G401.6 (cell line): ENCODE results near the gene SCG5.

Source experiments
- FAIRE-seq: peaks from 2 replicates; lab custom pipeline; 2012; peaks lifted over from hg19 to GRCh38; lab: Jason Lieb, UNC

The SCG5 gene

GRCh38 chr15:32659340-32660155 lies 18.0 kb downstream of the SCG5 start:
- no peak for FAIRE-seq

GRCh38 chr15:32663671-32664070 lies 22.2 kb downstream of the SCG5 start:
- no peak for FAIRE-seq

GRCh38 chr15:32664796-32665195 lies 23.3 kb downstream of the SCG5 start:
- no peak for FAIRE-seq

DNA sequence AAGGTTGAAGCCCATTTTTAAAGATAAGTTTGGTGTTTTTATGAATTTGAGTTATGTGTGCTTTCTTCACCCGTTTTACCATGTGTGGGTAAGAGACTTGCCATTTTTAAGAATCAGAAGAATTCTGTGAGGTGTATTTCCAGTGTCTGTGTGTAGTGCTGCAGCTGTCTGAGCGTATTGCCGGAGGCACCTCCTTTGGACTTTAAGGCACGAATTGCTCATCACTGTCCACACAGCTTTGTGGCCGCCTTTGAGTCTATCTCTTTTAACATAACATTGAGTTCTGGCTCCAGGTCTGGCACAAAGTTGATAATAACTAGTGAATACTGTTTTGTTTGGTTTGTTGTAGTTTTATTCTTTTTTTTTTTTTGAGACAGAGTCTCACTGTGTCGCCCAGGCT lies 25.8 kb downstream of the SCG5 start:
- FAIRE-seq: no peak

DNA sequence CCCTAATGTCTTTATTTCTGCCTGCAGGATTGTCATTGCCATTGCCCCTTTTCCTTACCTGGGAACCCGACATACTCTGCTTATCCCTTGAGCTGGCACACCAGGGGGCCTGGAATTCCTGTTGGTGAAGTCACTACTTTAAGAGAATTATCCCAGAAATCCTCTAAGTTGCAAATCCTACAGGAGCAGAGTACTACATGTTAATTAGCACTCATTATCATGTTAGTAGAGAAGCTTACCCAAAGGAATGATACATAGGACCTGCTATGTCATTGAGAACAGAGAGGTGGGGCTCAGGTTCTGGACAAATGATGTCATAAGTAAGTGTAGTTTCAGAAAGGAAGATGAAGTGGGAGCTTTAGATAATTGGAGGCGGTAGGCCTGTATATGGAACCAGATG lies 27.4 kb downstream of the SCG5 start:
- no peak for FAIRE-seq

GRCh38 chr15:32669896-32670611 lies 28.5 kb downstream of the SCG5 start:
- FAIRE-seq: no peak

DNA sequence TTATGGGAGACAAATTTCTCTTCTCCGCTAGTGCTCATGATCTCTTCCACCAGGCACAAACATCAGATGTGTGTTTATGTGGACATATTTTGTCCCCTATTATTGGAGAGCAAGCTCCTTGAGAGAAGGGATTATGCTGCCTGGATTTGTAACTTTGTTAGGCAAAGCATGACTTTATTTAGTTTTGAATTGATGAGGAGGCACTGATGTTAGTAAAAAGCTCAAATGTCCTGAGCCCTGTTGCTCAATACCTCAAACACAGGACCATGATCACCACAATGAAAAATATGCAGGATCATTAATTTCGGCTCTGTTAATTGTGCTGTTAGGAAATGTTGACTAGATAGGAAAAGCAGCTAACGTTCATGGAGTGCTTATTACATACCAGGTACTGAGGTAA lies 29.1 kb downstream of the SCG5 start:
- FAIRE-seq: no peak

- no peak for FAIRE-seq
Measured at GRCh38 chr15:32671339-32672325, 30.1 kb downstream of the SCG5 start.

- no peak for FAIRE-seq
Measured at GRCh38 chr15:32674681-32675080, 33.2 kb downstream of the SCG5 start.

GRCh38 chr15:32675466-32675865 lies 34.0 kb downstream of the SCG5 start:
- no peak for FAIRE-seq

DNA sequence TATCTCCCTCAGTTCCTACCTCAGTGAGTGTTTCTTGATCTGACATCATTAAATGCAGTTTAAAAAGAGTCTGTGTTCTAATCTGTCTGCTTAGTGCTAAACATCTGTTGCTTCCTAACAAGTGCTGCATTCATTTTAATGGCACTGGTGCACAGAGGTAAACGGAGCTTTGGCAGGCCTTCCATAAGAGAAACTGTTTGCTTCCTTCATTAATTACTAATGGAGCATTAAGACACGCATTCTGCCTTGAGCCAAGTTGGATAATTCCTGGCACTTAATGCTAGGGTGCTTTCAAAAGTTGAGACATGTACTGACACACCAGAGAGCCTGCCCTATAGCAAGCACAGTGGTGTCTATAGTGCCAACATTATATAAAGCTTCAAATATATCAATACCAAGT lies 34.7 kb downstream of the SCG5 start:
- FAIRE-seq: no peak

DNA sequence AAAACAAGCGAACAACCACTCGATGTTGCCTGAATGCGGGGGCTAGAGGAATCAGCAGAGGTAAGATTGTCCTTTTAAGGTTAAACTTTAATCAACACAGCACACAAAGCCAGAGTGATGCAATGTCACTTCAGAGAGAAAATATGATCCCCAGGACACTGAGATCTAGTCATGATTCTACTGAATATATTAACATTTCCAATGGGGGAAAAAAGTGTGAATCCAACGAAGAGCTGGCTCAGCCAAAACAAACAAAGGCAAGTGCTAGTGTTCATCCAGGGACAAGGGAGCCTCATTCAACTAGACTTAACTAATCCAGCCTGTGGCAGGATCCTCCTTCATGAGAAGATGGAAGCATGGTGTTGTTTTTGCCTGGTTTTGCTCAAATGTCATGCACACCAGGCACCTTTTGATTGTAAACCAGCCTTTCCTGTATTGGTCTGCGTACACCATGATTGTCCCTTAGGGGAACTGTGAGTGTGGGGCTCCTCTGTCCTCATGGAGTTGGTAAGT lies 35.8 kb downstream of the SCG5 start:
- no peak for FAIRE-seq

DNA sequence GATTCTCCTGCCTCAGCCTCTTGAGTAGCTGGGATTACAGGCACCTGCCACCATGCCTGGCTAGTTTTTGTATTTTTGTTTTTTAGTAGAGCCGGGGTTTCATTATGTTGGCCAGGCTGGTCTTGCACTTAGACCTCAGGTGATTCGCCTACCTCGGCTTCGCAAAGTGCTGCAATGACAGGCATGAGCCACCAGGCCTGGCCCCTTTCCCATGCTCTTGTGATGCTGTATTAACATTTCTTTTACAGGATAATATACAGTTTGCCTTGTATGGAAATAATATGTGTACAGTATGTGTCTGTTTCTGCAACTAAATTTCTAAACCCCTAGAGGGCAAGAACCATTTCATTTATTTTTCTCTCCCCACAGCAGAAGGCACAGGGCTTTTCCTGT lies 37.8 kb downstream of the SCG5 start:
- no peak for FAIRE-seq

GRCh38 chr15:32682569-32682968 lies 41.1 kb downstream of the SCG5 start:
- FAIRE-seq: no peak

GRCh38 chr15:32682977-32683630 lies 41.6 kb downstream of the SCG5 start:
- no peak for FAIRE-seq

DNA sequence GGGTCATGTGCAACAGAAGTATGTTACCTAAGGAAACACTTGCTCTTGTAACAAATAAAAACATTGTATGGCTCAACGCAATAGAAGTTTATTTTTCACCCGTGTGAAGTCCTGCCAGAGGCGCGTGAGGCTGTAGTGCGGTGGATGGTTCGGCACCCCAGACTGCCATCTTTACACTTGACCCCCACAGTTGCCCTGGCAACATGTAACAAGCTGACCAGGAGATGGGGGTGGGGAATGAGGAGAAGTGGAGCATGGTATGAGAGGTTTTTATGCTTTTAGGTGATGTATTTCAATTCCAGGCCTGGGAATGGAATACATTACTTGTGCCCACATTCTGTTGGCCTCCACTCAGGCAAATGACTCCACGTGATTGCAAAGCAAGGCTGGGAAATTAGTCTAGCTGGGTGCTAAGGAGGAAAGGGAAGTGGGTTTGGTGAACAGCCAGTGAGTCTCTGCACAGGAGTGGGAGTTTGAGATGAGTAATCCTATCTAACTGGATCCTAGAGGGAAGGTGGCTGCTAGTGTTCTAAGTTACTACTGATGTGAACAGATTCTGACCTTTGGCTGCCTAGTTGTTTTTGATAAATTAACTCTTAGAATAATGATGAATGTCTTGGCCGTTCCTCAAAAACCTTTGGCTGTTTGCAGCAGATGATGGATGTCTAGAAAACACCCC lies 42.5 kb downstream of the SCG5 start:
- no peak for FAIRE-seq

GRCh38 chr15:32685576-32685975 lies 44.1 kb downstream of the SCG5 start:
- no peak for FAIRE-seq

DNA sequence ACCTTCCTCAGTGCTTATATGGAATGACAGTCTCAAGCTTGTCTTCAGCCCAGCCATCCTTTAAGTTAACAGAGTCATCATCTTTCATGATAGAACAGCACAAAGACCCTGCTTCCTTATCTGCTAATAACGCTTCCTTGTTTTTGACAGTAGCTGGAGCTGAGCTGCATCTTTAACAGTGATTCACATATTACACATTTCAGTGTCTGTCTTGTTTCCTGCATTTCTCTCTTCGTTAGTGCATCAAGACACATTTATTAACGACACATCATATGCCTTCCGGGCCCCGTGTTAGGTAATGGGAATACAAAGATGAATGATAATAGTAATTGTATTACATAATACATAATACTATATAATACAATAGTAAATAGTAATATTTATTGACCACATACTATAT lies 46.0 kb downstream of the SCG5 start:
- FAIRE-seq: no peak

DNA sequence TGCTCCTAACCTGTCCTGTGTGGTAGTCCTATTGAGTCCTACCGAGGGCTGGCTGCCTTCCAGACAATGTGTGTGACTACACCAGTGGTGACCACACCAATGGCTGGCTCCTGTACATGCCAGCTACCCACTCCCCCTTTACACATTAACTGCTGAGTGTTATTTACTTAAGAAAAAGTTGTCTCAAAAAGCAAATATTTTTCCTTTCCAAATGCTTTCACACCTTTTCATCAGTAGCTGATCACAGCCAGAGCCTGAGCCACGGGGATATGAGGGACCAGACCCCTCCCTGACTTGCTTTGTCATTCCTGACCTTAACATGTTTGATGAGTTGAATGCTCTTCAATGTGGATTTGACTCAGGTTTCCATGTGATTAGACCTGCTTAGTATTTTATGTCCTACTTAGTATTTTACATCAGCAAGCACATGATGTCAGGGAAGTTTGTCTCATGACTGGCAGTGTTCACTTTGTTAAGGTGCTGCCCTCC lies 46.7 kb downstream of the SCG5 start:
- no peak for FAIRE-seq

DNA sequence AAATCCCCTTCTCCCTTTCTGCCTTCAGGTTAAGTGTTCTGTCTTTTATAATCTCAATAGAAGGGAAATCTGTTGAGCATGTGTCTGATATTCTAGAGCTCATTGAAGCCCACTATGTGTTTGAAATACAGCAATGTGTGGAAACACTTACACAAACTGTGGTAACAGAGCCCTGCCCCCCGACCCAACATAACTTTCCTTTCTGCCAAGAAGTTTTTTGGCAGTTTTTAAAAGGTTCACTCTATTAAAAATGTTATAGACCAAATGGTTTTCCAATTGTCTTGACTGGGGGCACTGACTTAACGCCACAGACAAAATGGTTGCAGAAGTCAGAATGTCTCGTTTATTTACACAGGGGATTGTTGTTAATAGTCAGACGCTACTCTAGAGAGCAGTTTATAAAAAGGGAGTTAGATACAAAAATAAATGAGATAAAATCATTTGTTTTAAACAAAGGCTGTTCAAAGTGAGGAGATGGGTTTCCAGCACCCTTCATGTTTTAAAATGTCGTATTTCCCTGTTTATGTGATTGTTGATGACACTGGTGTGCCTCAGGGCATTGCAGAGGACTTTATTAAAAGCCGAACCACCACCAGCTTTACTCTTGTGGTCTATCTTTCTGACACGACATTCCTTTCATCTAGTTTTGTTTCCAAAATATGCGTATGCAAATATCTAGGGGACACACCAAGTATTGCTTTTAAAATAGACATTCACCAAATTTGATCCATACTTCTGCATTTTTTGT lies 49.6 kb downstream of the SCG5 start:
- no peak for FAIRE-seq

GRCh38 chr15:32691689-32692038 lies 50.2 kb downstream of the SCG5 start:
- FAIRE-seq: no peak
